HuH-7 (cell line): Measurements from ENCODE around the gene NDUFS3.
"Not testable (repeated sequence)": the region's sequence is repeated elsewhere in the genome, so short reads cannot be mapped to it uniquely, and the experiment has no call there.

ENCODE experiments used
- DNase-seq: peaks from one replicate; pipeline ENCODE4 v3.0.0; 2011; ENCODE audit warnings: low spot score

The NDUFS3 gene

DNA sequence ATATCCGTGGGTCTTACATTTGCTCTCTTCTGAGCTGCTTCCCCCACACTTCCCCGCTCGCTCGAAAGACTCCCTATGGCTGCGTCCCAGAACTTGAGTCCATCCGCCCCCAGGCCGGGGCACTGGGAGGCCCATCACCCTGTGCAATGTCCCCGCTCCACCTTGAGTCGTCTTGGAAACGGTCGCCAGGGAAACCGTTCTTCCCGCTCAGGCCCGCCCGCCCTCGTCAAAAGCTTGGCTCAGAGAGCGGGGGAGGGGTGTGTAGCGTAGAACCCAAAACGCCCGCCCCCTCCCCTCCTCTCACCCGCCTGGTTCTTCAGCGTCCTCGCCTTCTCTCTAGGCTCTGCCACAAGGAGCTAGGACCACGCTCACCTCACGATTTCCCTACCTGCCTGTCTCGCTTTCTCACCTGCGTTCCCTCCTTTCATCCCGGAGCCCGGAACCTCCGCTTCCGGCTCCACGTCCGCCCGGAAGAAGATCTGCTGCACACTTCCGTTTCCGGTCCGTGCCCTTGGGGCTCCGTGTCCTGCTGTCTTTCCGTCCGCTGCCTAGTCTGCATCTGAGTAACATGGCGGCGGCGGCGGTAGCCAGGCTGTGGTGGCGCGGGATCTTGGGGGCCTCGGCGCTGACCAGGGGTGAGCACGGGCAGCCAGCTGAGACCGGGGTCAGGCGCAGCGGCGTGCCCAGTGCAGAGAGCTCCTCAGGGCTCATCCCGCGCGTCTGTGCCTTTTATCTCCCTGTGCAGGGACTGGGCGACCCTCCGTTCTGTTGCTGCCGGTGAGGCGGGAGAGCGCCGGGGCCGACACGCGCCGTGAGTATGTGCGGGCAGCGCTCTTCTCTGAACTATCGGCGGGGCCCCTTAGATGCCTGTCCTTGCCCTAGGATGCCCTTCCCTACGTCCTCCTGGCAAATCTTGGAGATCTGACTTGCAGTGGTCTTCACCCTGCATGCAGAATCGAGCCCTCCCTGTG is at the start of gene NDUFS3, which contains the start of gene KBTBD4:
TSS of gene NDUFS3 (plus strand) at position 551 of the 971 bp plus-strand sequence. CDS start at position 569, 18 bp downstream.
TSS of gene KBTBD4 (minus strand) at position 447 of the 971 bp plus-strand sequence. CDS start at position 428, 19 bp downstream.
- DNase-seq = peak; percentile 86

DNA sequence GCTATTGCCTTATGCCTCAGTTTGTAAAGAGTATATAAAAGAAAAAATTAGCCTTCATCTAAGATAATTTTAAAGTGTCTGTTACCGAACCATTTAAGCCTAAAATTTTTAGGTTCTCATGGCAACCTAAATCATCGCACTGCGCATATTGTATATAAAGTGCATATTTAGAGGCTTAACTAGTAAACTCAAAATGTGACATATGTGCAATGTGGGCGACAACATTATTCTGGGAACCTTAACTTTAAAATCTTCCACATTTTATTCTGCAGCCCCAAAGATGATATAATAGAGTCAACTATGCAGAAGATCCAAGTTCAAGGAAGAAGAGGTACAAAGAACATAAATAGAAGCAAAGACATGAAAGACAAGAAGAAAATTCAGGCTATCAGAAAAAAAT is 48.9 kb upstream of the NDUFS3 start:
- no peak for DNase-seq

DNA sequence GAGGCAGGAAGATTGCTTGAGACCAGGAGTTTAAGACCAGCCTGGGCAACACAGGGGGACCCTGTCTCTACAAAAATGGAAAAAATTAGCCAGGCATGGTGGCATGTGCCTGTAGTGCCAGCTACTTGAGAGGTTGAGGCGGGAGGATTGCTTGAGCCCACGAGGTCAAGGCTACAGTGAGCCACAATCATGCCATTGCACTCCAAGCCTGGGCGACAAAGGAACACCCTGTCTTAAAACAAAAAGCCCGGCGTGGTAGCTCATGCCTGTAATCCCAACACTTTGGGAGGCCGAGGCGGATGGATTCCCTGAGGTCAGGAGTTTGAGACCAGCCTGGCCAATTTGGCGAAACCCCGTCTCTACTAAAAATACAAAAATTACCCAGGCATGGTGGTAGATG is 48.2 kb upstream of the NDUFS3 start:
- DNase-seq = not testable (repeated sequence)

DNA sequence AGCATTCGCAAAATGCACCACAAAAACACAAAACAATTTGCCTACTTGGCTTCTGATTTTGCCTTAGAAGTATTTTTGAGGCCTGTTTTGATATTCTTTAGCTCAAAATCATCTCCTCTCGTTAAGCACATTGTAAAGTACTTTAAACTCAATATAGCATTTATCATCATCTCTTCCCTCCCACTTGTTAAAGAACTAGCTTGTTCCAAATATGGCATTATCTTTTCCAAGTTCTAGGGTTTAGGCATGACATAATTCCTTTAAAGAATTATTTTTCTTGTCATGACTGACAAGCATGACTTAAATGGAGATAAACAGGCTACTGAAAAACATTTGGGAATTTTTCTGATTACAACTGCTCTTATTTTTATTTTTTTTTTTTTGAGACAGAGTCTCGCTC is 47.2 kb upstream of the NDUFS3 start:
- no peak for DNase-seq

DNA sequence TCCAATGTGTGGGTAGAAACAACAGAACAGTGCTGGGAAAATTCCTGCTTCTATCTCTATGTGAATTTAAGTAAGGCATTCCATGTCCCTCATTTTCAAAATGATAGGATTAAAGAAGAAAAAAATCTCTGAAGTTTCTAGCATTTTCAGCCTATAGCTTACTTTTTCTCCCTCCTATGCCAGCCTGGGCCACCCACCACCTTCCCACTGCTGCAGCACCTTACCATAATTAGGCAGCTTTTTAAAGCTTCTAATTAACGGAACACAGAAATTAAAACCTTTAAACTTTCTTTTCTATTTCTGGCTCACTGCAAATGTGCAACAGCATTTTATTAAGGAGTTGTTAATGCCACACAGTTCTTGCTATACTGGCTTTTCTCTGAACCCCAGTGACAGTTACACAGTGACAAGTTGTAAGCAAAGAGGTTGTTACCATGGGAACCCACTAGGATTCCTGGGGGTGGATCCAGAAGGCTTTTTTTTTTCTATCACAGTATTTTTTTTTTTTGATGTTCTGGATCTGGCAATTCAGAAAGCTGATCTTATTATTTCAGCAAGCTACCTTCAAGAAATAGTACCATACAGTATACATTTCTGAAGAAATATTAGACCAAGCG is 46.2 kb upstream of the NDUFS3 start:
- no peak for DNase-seq

DNA sequence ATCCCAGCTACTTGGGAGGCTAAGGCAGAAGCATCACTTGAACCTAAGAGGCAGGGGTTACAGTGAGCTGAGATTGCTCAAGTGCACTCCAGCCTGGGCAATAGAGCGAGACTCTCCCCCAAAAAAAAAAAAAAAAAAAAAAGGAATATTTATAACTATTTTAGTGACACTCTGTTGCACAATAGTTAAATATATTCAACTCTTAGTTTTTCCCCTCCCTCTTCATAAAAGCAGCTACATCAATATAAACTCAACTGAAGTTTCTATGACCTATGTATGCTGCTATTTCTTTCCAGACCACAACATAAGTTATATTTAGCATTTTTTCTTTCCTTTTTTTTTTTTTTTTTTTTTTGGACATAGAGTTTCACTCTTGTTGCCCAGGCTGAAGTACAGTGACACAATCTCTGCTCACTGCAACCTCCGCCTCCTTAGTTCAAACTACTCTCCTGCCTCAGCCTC is 45.2 kb upstream of the NDUFS3 start:
- DNase-seq = no peak

DNA sequence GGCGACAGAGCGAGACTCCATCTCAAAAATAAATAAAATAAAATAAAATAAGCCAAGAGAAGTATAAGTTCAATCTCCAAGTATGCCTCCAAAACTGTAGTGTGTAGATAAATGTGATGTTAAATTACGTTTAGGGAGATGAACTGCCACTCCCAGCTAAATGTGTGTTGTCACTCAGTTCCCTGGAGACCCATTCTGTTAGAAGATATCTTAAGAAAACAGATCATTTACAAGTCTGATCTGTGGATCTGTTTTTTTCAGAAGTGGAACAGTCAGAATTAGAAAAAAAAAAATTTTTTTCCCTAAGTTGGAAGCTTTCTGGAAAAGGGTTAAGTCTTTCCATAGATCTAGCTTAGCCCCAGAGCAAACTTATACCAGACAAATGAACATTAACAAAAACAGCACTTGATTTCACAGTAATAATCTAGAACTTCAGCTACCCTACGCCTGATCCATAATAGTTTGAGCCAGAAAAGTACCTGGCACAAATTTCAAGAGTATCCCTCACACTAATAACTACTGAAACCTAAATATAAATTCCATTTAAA is 44.1 kb upstream of the NDUFS3 start:
- DNase-seq = no peak

DNA sequence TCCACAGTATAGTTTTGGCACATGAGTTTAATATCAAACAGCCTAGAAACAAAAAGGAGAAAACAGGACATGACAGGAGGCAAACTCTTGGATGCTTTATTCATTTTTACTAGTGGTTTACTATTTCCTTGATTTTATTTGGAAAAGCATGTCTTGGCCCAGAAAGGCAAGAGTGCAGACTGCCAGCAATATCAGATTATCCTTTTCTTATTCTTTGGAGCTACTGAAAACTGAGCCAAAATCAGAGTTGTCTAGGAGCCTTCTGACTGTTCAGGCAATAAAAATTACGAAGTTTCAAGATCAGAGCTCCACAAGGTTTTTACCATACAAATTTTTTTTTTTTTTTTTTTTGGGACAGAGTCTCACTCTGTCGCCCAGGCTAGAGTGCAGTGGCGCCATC is 42.0 kb upstream of the NDUFS3 start:
- DNase-seq = no peak

DNA sequence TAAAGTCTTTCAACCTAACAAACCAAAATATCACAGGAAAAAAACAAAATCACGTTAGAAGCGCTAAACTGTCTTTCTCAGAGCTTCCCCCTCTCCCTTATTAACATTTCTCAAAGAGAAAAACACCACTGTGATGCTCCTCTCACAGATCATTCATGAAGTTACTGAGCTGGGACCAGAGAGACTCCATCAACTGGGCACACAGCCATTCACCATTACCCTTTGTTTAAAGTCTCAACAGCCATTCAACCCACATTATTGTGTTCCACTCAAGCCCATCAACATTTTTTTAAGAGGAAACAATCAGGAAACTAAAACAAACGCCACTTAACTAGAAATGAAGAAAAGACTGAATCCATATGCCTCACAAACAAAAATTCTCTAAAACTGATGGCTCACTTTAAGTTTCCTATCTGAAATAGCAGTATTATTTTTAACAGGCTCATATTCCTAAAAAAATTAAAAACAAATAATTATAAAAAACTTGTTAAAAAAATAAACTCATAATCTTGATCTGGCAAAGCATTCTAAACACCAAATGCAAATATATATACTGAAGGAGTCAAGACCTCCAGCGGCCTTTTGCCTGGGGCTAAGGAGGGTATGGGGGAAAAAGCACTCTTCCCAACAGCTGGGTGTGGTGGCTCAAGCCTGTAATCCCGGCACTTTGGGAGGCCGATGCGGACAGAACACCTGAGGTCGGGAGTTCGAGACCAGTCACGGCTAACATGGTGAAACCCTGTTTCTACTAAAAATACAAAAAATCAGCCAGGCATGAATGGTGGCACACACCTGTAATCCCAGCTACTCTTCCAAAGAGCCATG is 39.9 kb upstream of the NDUFS3 start:
- DNase-seq = no peak

DNA sequence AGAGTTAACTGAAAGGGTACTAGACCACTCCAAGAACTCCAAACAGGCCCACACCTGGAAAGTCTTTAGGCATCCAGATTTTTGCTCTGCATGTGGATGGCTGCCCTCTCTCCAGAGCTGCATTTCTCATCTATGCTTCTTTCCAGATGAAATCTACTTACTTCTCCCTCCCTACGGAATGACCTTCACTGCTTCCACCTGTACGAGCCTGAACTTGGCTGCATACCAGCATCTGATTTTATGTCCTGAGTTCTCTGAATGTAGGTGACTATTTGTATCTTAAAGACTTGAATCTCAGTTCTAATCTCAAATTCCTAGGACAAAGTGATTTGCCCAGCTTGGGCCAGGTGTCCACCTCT is 39.2 kb upstream of the NDUFS3 start:
- DNase-seq = no peak

DNA sequence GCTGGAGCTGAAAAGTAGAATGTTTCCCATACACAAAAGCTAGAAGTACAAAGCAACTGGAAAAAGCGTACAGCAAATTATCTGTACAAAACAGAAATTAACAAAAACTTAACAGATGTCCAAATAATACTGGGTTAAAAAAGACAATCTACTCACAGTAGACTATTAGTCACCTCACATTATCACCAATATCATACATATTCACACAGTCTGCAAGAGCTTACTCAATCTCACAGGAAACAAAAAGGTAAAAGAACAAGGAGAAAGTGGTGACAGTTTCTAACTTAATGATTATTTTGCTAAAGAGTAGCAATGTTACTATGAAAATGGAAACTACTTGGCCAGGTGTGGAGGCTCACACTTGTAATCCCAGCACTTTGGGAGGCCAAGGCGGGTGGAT is 37.8 kb upstream of the NDUFS3 start:
- no peak for DNase-seq

DNA sequence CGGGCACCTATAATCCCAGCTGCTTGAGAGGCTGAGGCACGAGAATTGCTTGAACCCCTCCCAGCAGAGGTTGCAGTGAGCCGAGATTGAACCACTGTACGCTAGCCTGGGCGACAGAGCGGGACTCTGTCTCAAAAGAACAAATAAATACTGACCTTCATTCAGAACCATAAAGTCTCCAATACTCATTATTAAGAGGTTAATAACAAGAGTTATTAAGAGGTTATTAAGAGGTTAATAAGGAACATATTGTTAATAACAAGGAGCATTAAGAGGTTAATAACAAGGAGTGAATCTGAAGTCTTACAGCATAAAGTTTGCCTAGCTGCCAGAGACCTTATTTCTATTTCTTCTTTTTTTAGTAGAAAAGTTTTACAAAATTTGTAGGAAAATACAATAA is 33.6 kb upstream of the NDUFS3 start:
- DNase-seq = no peak

DNA sequence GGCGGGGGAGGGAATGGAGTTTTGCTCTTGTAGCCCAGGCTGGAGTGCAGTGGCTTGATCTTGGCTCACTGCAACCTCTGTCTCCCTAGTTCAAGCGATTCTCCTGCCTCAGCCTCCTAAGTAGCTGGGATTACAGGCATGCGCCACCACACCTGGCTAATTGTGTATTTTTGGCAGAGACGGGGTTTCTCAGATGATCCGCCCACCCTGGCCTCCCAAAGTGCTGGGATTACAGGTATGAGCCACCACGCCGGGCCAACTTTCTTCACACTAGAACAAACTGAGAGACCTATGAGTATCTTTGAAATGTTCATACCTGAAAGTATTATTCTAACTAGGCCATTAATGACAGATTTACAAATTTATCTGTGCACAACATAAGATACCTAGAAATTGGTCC is 32.6 kb upstream of the NDUFS3 start:
- not testable (repeated sequence) for DNase-seq

DNA sequence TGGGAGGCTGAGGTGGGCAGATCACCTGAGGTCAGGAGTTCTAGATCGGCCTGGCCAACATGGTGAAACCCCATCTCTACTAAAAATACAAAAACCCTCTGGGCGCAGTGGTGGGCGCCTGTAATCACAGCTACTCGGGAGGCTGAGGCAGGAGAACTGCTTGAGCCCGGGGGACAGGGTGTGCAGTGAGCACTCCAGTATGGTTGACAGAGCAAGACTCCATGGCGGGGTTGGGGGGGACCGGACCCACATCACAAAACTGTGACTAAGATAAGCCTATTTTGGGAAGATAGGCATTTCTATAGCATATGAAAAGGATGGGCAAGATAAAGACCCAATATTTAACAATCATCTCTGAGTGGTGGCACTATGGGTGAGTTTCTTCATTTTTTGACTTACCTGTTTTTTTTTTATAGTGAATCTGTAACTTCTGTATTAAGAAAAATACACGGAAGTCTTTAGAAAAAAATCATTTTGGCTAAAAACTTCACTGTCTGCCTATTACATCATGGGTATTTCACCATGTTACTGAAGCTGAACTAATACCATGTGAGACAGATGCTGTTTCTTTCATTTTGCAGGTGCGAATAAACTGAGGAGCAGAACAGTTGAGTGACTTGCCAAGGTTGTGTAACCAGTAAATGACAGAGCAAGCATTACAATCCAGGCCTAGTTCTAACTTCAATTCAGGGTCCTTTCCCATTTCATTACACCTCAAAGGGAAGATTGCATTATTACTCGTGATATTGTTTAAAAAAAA is 28.4 kb upstream of the NDUFS3 start:
- DNase-seq = no peak

DNA sequence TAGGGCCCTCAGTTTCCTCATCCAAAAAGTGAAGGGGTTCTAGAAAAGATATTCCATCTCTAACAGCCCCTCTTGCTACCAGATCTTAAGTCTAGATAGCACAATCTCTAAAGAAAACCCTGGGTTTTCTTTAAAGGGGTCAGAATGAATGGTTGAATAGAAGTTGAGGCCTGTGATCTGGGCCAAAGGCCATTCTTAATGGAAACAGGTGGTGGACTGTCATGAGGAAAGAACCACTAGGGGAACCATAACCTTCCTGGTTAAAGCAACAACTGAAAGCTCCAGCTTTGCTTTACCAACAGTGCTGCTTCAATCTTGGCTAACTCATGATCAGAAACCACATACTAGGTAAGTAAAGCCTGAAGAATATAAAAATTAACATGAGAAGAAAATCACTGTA is 27.8 kb upstream of the NDUFS3 start:
- DNase-seq = peak; percentile 39

DNA sequence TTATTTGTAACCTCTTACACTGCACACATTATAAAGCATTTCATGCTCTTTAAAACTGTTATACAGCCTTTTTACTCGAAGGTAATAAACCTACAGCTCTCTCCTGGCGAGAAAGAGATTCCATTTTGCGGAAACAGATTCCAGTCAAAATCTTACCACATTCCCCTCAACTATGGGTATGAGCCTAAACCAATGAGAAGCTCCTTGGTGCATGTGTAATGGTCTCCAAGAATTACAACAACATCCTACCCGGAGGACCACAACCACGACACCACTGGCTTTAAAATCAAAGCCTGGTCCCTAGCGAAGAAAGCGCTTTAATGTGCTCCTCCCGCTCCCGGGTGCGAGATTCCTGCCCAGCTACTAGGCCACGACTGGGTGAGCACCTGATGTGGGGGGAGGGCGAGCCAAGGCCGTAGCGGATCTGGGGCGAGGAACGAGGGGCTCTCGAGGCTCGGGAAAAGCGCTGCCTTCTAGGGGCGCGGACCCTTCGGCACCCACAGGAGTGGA is 26.8 kb upstream of the NDUFS3 start:
- peak; percentile 23 for DNase-seq

DNA sequence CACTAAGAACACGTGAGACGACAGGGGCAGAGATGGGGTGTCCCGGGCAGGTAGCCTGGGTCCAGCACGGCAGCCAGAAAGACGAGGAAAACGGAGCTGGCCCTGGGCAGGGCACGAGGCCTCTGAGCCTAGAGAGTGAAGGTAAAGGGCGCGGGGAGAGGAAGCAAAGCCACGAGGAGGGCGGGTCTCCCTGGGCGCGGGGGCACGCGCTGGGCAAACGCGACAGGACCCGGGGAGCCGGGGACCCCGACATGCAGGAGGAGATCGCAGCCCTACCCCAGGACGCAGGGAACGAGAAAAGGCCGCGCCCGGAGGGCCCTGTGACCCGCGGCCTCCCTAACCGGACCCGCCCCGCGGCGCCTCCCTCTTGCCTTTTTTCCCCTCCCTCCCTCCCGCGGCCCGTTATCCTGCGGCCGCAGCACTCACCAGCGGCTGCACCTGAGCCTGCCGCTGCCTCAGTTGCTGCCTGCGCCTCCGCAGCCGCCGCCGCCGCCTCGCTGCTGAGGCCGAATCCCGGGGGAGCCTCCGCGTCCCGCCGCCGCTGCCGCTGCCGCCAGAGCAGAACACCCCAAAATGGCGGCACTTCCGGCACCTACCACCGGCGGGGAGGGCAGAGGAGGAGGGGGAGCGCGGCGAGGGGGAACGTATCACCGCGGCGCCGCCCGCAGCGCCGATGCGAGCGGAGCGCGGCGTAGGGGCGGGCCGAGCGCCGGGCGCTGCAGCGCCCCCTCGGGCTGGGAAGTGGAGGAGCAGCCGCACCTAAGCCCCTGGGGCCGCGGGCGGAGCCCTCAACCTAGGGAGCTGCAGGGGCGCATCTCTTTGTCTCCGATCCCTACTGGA is 26.1 kb upstream of the NDUFS3 start, which contains the start of gene CELF1:
TSS of gene CELF1 (minus strand) at position 567 of the 840 bp plus-strand sequence. CDS start 53,609 bp downstream, outside the sequence.
- peak; percentile 80 for DNase-seq

DNA sequence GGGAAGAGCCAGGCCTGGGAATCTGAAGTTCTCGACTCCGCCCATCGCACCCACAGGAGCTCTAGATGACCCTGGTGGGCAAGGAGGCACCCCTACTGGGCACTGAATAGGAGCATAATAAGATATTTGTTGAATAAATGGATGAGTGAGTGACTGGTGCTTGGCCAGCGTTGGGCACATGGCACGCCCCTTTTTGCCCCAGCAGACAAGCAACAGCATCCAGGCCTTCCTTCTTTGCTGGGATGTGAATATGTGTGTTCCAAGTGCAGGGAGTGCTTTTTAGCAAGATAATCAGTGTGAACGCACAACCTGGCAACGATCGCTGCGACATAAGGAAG is 25.5 kb upstream of the NDUFS3 start:
- no peak for DNase-seq

DNA sequence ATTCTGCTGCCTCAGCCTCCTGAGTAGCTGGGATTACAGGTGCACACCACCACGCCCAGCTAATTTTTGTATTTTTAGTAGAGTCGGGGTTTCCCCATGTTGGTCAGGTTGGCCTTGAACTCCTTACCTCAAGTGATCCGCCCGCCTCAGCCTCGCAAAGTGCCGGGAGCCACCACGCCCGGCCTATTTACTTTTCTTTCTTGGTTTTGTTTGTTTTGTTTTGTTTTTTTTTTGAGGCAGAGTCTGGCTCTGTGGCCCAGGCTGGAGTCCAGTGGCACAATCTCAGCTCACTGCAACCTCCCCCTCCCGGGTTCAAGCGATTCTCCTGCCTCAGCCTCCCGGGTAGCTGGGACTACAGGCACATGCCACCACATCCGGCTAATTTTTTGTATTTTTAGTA is 21.9 kb upstream of the NDUFS3 start:
- not testable (repeated sequence) for DNase-seq

DNA sequence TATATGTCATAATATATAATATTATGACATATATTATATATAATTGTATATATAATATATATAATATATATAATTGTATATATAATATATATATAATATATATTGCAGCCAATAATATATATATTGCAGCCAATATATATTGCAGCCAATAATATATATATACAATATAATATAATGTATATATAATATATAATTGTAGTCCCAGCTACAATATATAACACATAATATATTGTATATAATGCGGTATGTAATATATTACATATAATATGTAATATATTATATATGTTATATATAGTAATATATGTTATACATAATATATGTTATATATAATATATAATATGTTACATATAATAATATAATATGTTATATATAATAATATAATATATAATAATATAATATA is 20.2 kb upstream of the NDUFS3 start:
- no peak for DNase-seq
